Breast epithelium (tissue), 4 donors: ENCODE results near the gene SOS2. TPM values are rescaled to one million over a fixed set of nuclear protein-coding genes. Genes with fewer than 3 reads are reported as not detected.

Experiments
- DNase-seq, 2 donors: peaks; one replicate each; pipeline ENCODE4 v3.0.0-alpha.2; 2019; ENCODE audit warnings: low spot score in 2 of 2
- H3K27ac ChIP-seq, 2 donors: fragments of 200-600 bp; sonication (generic) in 1 of 2; one replicate each; pipeline ENCODE4 v1.5.1; 2016 to 2019; ENCODE audit warnings: mild to moderate bottlenecking in 1 of 2
- H3K27me3 ChIP-seq, 2 donors: fragments of 200-600 bp; sonication (generic) in 1 of 2; one replicate each; pipeline versions ENCODE4 v1.5.1 to v1.6.0; 2017 to 2019; ENCODE audit warnings: control low read depth in 1 of 2, mild to moderate bottlenecking in 1 of 2
- H3K36me3 ChIP-seq: fragments of 200-600 bp; one replicate; pipeline ENCODE4 v1.5.1; 2019
- H3K4me1 ChIP-seq, 2 donors: fragments of 200-600 bp; sonication (generic); one replicate each; pipeline ENCODE4 v1.5.1; 2016 to 2019; ENCODE audit warnings: control low read depth in 1 of 2
- H3K4me3 ChIP-seq, 3 donors: fragments of 200-600 bp; sonication (generic); 1 replicate in 2 of 3; 2 replicates in 1 of 3; pipeline ENCODE4 v1.5.1; 2016 to 2019; ENCODE audit warnings: mild to moderate bottlenecking in 3 of 3, moderate library complexity in 2 of 3
- H3K9me3 ChIP-seq, 2 donors: fragments of 200-600 bp; sonication (generic) in 1 of 2; one replicate each; pipeline ENCODE4 v1.5.1; 2016 to 2019; ENCODE audit warnings: control low read depth in 1 of 2
- CTCF ChIP-seq, 3 donors: fragments of 450-650 bp; IDR thresholded peaks; one replicate each; pipeline ENCODE4 v1.5.1; 2016 to 2017; ENCODE audit warnings: antibody characterized with exemption in 3 of 3, mild to moderate bottlenecking in 3 of 3, moderate library complexity in 3 of 3
- POLR2A ChIP-seq: fragments of 450-650 bp; IDR thresholded peaks from one replicate; pipeline ENCODE4 v1.6.1; 2016; ENCODE audit warnings: antibody characterized with exemption, mild to moderate bottlenecking, moderate library complexity
- POLR2AphosphoS5 ChIP-seq, 3 donors: sonication (generic); formaldehyde crosslinking; IDR thresholded peaks; one replicate each; pipeline ENCODE4 v1.6.1; 2017; ENCODE audit warnings: antibody characterized with exemption in 3 of 3
- intact Hi-C: fragments of 100-400 bp; cut with DNase I; formaldehyde crosslinking; loops from one replicate; pipeline ENCODE4 v1.15.1; 2023; ENCODE audit warnings: low total_unique reads
- total RNA-seq, 3 donors: library from RNA; depleted of rRNA; stranded (reverse); fragments of >200 nt; gene quantifications; one replicate each; pipeline ENCODE4 v1.1.0, GENCODE V29; 2016

Gene SOS2
- total RNA-seq, 3 donors from 2014 or later: 35.7 to 54.3 (median 37.4) TPM

- TF ChIP-seq CTCF (IDR thresholded peaks at IDR 0.05): no peak
- TF ChIP-seq POLR2AphosphoS5 (IDR thresholded peaks at IDR 0.05): no peak
- TF ChIP-seq POLR2A: no peak
- Histone ChIP-seq H3K4me1 (no peaks in the 10 kb centered on the region), H3K9me3 (no peaks in the 10 kb centered on the region), H3K27me3 (no peaks in the 10 kb centered on the region), H3K4me3 (no peak overlapping the region), H3K36me3 (no peaks in the 10 kb centered on the region), H3K27ac (no peak overlapping the region)
- DNase-seq: no peak
- intact Hi-C loops: loop anchor here (10.0 kb wide), 1 partner anchor 217 kb away; no protein-coding TSS in a partner anchor
Observed at GRCh38 chr14:50101417-50101816, 130.0 kb downstream of the SOS2 start.

- DNase-seq: no peak
- H3K36me3 ChIP-seq: no peaks in the 10 kb centered on the region
- no peaks in the 10 kb centered on the region for H3K9me3 ChIP-seq
- intact Hi-C loops: loop anchor here (10.0 kb wide), 1 partner anchor 216 kb away; no protein-coding TSS in a partner anchor
- H3K4me3 ChIP-seq: no peak overlapping the region
- H3K4me1 ChIP-seq: no peaks in the 10 kb centered on the region
- H3K27ac ChIP-seq: no peak overlapping the region
- TF ChIP-seq CTCF (IDR thresholded peaks at IDR 0.05) (no peak), POLR2AphosphoS5 (IDR thresholded peaks at IDR 0.05) (no peak), POLR2A (no peak)
- no peaks in the 10 kb centered on the region for H3K27me3 ChIP-seq
Observed at GRCh38 chr14:50100805-50101204, 130.6 kb downstream of the SOS2 start.

- no peak for DNase-seq
Observed at GRCh38 chr14:50099335-50099734, 132.0 kb downstream of the SOS2 start.

GRCh38 chr14:50095895-50096294, 135.5 kb downstream of the SOS2 start:
- Histone ChIP-seq H3K4me1 (no peaks in the 10 kb centered on the region), H3K9me3 (no peaks in the 10 kb centered on the region), H3K27ac (no peak overlapping the region), H3K36me3 (no peaks in the 10 kb centered on the region), H3K27me3 (no peaks in the 10 kb centered on the region), H3K4me3 (no peak overlapping the region)
- TF ChIP-seq POLR2A: no peak
- TF ChIP-seq POLR2AphosphoS5 (IDR thresholded peaks at IDR 0.05): no peak
- no peak for TF ChIP-seq CTCF (IDR thresholded peaks at IDR 0.05)
- intact Hi-C loops: no loop called here
- no peak for DNase-seq

More at GRCh38 chr14:50099335-50099734, 132.0 kb downstream of the SOS2 start:
- intact Hi-C loops: no loop called here
- Histone ChIP-seq H3K4me1 (no peaks in the 10 kb centered on the region), H3K4me3 (no peak overlapping the region), H3K9me3 (no peaks in the 10 kb centered on the region), H3K27ac (no peak overlapping the region), H3K36me3 (no peaks in the 10 kb centered on the region), H3K27me3 (no peaks in the 10 kb centered on the region)
- TF ChIP-seq POLR2A: no peak
- TF ChIP-seq POLR2AphosphoS5 (IDR thresholded peaks at IDR 0.05): no peak
- TF ChIP-seq CTCF (IDR thresholded peaks at IDR 0.05): no peak

- intact Hi-C loops: no loop called here
- TF ChIP-seq POLR2A: no peak
- no peak for TF ChIP-seq POLR2AphosphoS5 (IDR thresholded peaks at IDR 0.05)
- TF ChIP-seq CTCF (IDR thresholded peaks at IDR 0.05): no peak
- Histone ChIP-seq H3K27me3 (no peaks in the 10 kb centered on the region), H3K4me3 (no peak overlapping the region), H3K9me3 (no peaks in the 10 kb centered on the region), H3K36me3 (no peaks in the 10 kb centered on the region), H3K27ac (no peak overlapping the region), H3K4me1 (no peaks in the 10 kb centered on the region)
- DNase-seq: no peak
Observed at GRCh38 chr14:50094056-50094755, 137.2 kb downstream of the SOS2 start.
